HG03064 (cell line): ENCODE measurements around the gene HFE.
A peak's percentile ranks its signal among the peaks of the same experiment; 100 is the strongest.
"Not testable (repeated sequence)": the region's sequence is repeated elsewhere in the genome, so short reads cannot be mapped to it uniquely, and the experiment has no call there.

Source experiments
- ATAC-seq: cut with Tn5 transposase; IDR thresholded peaks from one replicate; pipeline ENCODE4 v1.9.1; 2021; ENCODE audit warnings: low read depth; ENCODE audit not compliant: unreplicated experiment

The HFE gene, protein sequence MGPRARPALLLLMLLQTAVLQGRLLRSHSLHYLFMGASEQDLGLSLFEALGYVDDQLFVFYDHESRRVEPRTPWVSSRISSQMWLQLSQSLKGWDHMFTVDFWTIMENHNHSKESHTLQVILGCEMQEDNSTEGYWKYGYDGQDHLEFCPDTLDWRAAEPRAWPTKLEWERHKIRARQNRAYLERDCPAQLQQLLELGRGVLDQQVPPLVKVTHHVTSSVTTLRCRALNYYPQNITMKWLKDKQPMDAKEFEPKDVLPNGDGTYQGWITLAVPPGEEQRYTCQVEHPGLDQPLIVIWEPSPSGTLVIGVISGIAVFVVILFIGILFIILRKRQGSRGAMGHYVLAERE

GRCh38 chr6:26087284-26088115 is at the start of gene HFE:
TSS of gene HFE (plus strand) at chr6:26087429. CDS start at chr6:26087441, 12 bp downstream.
- no peak for ATAC-seq

GRCh38 chr6:26041946-26042345 is 45.3 kb upstream of the HFE start:
- no peak for ATAC-seq

DNA sequence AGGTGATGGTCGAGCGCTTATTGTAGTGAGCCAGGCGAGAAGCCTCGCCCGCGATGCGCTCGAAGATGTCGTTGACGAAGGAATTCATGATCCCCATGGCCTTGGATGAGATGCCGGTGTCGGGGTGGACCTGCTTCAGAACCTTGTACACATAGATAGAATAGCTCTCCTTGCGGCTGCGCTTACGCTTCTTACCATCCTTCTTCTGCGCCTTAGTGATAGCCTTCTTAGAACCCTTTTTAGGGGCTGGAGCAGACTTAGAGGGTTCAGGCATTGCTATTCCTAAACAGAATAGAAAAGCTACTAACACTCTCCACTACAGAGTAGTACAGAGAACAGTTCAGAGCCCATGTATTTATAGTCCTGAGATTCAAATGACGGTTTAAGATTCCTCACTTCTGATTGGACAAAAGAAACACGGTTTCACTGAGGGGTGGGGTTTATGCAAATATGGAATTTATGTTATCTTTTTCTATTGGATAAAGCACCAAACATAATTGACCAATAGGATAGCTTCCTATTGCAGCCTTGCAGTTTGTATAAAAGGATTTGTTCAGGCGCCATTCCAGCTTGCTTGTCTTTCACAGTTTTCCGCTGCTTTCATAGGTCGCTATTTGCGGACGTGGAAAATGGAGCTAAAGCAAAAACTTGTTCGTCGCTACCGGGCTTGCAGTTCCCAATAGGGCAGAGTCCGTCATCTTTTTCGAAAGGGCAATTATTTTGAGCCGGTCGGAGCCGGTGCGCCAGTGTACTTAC is 43.7 kb upstream of the HFE start:
- ATAC-seq: peak; percentile 60

- ATAC-seq: peak; percentile 23
Measured at GRCh38 chr6:26044140-26045064, 42.8 kb upstream of the HFE start.

- ATAC-seq: peak; percentile 52
Measured at GRCh38 chr6:26045065-26045927, 41.9 kb upstream of the HFE start.

DNA sequence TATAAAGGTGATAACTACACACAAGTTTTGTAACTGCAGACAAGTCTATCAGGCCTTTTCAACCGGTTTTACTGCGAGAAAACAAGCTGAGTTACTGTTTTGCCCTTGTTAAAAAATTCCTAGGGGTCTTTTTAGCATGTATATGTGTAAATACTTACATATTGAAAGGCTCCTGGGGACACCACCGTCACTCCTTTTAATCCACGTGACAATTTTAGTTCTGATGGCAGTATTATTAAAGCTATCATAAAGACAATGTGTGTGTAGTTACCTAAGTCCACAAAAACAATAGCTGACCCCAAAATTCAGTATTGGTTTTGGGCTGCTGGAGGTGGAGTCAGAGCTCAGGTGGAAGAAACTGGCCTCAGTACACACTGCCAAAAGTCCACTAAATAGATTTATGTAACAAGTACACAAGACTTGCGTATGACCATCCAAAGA is 41.3 kb upstream of the HFE start:
- no peak for ATAC-seq

DNA sequence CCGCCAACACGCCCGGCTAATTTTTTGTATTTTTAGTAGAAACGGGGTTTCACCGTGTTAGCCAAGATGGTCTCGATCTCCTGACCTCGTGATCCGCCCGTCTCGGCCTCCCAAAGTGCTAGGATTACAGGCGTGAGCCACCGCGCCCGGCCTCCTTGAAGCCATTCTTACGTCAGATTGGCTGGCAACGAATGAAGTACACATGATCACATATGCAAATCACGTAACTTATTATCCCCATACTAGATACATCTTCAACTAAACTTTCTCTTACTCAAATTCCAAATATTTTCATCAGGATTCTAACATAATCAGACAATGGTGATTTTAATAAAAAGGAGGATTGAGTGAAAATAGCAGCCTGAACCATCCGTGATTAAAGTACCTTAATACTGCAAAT is 39.9 kb upstream of the HFE start:
- ATAC-seq: not testable (repeated sequence)

DNA sequence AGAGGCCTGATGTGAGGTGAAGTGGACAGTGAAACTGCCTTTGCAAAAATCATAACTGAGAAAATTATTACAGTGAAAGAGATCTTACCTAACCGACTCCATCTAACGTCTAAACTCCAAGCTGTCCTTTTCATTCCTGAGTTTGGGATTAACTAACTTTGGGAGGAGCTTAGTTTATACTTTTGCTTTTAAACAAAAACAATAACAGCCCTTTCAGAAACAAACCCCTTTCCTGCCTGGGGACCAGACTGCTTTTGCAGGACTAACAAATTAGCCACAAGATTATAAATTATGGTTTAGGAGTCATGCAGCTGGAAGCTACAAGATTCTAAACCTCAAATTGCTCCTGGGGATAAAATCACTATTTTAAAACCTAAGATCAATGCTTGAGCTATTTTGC is 38.6 kb upstream of the HFE start:
- ATAC-seq: no peak

DNA sequence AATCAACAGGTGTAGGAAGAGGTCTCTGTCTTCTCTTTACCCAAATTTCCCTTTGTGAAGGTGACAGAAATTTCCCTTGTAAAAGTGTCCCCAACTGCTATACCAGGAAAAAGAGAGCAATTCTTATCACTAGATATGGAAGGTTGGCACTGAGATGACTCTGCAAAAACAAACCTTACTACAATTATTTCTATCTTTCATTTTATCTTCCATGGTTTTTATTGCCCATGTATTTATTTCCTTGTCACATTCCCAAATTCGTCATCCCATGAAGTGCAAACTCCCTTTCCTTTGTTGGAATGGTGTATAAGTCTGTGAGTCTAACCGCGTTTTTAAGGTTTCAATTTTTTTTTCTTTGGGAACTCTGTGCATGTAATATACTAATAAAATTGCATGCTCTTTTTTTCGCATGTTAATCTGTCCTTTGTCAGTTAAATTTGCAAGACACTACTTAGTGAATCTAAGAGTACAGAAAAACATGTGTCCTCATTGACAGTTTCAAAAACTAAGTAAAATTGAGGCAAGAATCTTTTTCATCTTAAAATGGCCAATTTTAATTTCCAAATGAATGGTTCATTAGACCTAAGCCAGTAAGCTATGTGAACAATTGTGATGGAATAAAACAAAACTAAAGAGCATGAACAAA is 35.4 kb upstream of the HFE start:
- ATAC-seq: no peak

DNA sequence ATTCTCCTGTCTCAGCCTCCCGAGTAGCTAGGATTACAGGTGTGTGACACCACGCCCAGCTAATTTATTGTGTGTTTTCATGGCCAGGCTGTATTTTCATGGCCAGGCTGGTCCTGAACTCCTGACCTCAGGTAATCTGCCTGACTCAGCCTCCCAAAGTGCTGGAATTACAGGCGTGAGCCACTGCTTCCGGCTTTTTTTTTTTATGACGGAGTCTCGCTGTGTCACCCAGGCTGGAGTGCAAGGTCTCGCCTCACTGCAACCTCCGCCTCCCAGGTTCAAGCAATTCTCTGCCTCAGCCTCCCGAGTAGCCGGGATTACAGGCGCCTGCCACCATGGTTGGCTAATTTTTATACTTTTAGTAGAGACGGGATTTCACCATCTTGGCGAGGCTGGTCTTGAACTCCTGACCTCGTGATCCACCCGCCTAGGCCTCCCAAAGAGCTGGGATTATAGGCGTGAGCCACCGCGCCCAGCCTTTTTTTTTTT is 34.4 kb upstream of the HFE start:
- ATAC-seq: not testable (repeated sequence)

DNA sequence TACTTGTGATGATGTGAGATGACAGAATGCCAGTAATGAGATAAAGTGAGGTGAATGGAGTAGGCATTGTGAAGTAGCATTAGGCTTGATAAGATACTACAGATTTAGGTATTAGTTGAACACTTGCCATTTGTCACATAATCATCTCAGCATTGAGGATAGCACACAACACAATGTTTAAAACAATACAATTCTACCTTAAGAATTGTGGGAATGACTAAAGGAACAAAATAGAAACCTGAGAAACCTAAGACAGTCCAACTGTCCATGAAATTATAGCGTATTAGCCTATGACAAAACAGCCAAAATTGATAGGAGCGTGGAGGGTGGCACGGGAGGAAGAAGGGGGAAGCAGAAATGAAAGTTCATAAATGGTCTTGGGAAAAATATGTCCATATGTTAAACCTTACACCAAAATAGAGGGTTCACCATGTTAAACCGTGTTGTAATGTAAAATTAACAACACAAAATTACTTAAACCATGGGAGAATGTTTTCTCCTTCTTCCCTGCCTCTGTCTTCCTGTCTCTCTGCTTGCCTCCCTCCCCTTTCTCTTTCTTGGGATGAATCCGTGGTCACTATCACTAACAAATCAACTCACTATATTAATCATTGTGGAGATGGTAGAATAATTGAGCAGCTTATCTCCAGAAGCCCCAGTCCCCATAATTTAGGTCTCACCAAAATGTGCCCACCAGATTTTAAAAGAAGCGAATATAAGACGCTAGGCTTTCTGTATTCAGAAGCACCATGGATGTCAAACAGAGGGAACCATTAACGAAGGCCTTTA is 33.0 kb upstream of the HFE start:
- ATAC-seq: no peak

GRCh38 chr6:26054781-26055718 is 32.2 kb upstream of the HFE start:
- ATAC-seq: peak; percentile 49

- peak; percentile 71 for ATAC-seq
Measured at GRCh38 chr6:26055719-26056582, 31.3 kb upstream of the HFE start.

DNA sequence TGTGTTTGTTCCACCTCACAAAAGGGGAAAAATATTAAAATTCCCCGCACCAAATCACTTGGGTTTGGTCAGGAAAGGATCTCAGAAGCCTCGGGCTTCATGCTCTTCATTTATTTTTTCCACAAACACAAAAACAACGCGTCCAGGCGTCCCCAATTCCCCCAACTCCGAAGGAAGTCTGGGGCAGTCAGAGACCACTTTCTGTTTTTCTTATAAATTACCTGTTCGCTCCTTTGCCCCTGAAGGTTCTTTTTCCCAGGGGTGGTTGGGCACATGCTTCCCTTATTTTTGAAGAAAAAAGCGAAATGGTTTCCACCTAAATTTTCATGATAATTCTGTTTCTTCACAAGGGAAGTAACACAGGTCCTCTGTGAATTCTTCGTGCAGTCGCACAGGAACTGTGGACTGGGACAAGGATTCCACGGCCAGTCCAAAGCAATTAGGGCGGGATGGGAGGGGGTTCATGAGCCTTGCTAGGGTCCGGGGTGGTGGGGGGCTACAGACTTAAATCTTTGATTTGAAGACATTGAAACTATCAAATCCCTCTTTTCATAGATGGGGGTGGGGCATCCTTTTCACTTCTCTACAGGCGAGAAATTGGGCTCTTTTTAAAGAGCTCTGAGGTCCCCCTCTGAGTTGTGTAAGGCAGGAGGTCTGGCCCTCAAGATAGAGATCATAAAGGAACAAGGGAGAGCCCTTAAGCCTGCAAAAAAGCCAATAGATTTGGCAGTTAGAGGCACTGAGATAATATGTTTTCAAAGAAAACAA is 30.5 kb upstream of the HFE start:
- ATAC-seq: no peak

- ATAC-seq: no peak
Measured at GRCh38 chr6:26057899-26058298, 29.3 kb upstream of the HFE start.
